NCI-H1694 (cell line): ENCODE data around the gene KCNQ1.
A peak's percentile ranks its signal among the peaks of the same experiment; 100 is the strongest.

Source experiments
- DNase-seq: peaks from one replicate; lab custom pipeline; 2025; lab: John Stamatoyannopoulos, UW

KCNQ1 gene

GRCh38 chr11:2409611-2410468 lies 35.0 kb upstream of the KCNQ1 start:
- no peak for DNase-seq

GRCh38 chr11:2410616-2411015 lies 34.2 kb upstream of the KCNQ1 start:
- no peak for DNase-seq

- no peak for DNase-seq
Observed at GRCh38 chr11:2411446-2412305, 33.1 kb upstream of the KCNQ1 start.

- no peak for DNase-seq
Observed at GRCh38 chr11:2412323-2412722, 32.5 kb upstream of the KCNQ1 start.

- no peak for DNase-seq
Observed at GRCh38 chr11:2413742-2414579, 30.8 kb upstream of the KCNQ1 start.

- DNase-seq, result no peak
Observed at GRCh38 chr11:2414616-2415015, 30.2 kb upstream of the KCNQ1 start.

GRCh38 chr11:2415171-2415570 lies 29.6 kb upstream of the KCNQ1 start:
- DNase-seq, result no peak

GRCh38 chr11:2415601-2416380 lies 29.0 kb upstream of the KCNQ1 start:
- DNase-seq, result no peak

- no peak for DNase-seq
Observed at GRCh38 chr11:2416765-2417164, 28.0 kb upstream of the KCNQ1 start.

GRCh38 chr11:2417856-2418692 lies 26.7 kb upstream of the KCNQ1 start:
- DNase-seq, result no peak

- no peak for DNase-seq
Observed at GRCh38 chr11:2418693-2419360, 26.0 kb upstream of the KCNQ1 start.

GRCh38 chr11:2419638-2420501 lies 24.9 kb upstream of the KCNQ1 start:
- DNase-seq, result peak; percentile 33

GRCh38 chr11:2420502-2421225 lies 24.1 kb upstream of the KCNQ1 start:
- peak; percentile 30 for DNase-seq

GRCh38 chr11:2421226-2421994 lies 23.4 kb upstream of the KCNQ1 start:
- DNase-seq, result no peak

- no peak for DNase-seq
Observed at GRCh38 chr11:2421996-2422395, 22.8 kb upstream of the KCNQ1 start.

- DNase-seq, result no peak
Observed at GRCh38 chr11:2422461-2423156, 22.2 kb upstream of the KCNQ1 start.
